Measurements from ENCODE around the gene CEP350. TPM values are rescaled to one million over a fixed set of nuclear protein-coding genes. Genes with fewer than 3 reads are reported as not detected.

CEP350 gene
- total RNA-seq, 1 experiment from 2014 or later: 42.3 TPM

GRCh38 chr1:180057883-180058396 is 103.3 kb downstream of the CEP350 start:
- BruUV-seq (replicated peaks): no TSS peak
- no peak for TF ChIP-seq CTCF (IDR thresholded peaks at IDR 0.05; ENCODE audit: unreplicated experiment)
- CTCF ChIA-PET: interaction anchor here (0.7 kb wide), 1 partner anchor 91 kb away, joined by 3 read pairs; no protein-coding TSS in a partner anchor
- Mint-ChIP-seq H3K4me3 (ENCODE audit: low read depth, unreplicated experiment) (no peak overlapping the region), H3K27ac (ENCODE audit: unreplicated experiment) (no peak overlapping the region), H3K4me1 (ENCODE audit: low read depth, unreplicated experiment) (no peaks in the 10 kb centered on the region), H3K9me3 (ENCODE audit: low read depth, unreplicated experiment) (no peaks in the 10 kb centered on the region), H3K36me3 (ENCODE audit: insufficient read depth, unreplicated experiment) (peaks cover 4% of the 10 kb centered on the region), H3K27me3 (ENCODE audit: unreplicated experiment) (no peaks in the 10 kb centered on the region)
- no peak for DNase-seq
- intact Hi-C loops (cut with micrococcal nuclease; ENCODE audit: unreplicated experiment): no loop called here

- BruUV-seq (replicated peaks): no TSS peak
- CTCF ChIA-PET: no interaction called here
- H3K4me3 Mint-ChIP-seq (ENCODE audit: low read depth, unreplicated experiment): no peak overlapping the region
- no peak for DNase-seq
- intact Hi-C loops (cut with micrococcal nuclease; ENCODE audit: unreplicated experiment): loop anchor here (10.0 kb wide), 1 partner anchor 114 kb away; no protein-coding TSS in a partner anchor
- H3K36me3 Mint-ChIP-seq (ENCODE audit: insufficient read depth, unreplicated experiment): peaks cover 6% of the 10 kb centered on the region
- H3K9me3 Mint-ChIP-seq (ENCODE audit: low read depth, unreplicated experiment): no peaks in the 10 kb centered on the region
- no peak for TF ChIP-seq CTCF (IDR thresholded peaks at IDR 0.05; ENCODE audit: unreplicated experiment)
- H3K4me1 Mint-ChIP-seq (ENCODE audit: low read depth, unreplicated experiment): no peaks in the 10 kb centered on the region
- no peaks in the 10 kb centered on the region for H3K27me3 Mint-ChIP-seq (ENCODE audit: unreplicated experiment)
- H3K27ac Mint-ChIP-seq (ENCODE audit: unreplicated experiment): no peak overlapping the region
Measured at GRCh38 chr1:180061019-180061418, 106.4 kb downstream of the CEP350 start.

- Mint-ChIP-seq H3K27ac (ENCODE audit: unreplicated experiment) (no peak overlapping the region), H3K36me3 (ENCODE audit: insufficient read depth, unreplicated experiment) (peaks cover 6% of the 10 kb centered on the region), H3K4me1 (ENCODE audit: low read depth, unreplicated experiment) (no peaks in the 10 kb centered on the region), H3K27me3 (ENCODE audit: unreplicated experiment) (no peaks in the 10 kb centered on the region), H3K9me3 (ENCODE audit: low read depth, unreplicated experiment) (no peaks in the 10 kb centered on the region), H3K4me3 (ENCODE audit: low read depth, unreplicated experiment) (no peak overlapping the region)
- BruUV-seq (replicated peaks): no TSS peak
- DNase-seq: no peak
- CTCF ChIA-PET: no interaction called here
- no peak for TF ChIP-seq CTCF (IDR thresholded peaks at IDR 0.05; ENCODE audit: unreplicated experiment)
- intact Hi-C loops (cut with micrococcal nuclease; ENCODE audit: unreplicated experiment): loop anchor here (10.0 kb wide), 1 partner anchor 112 kb away; no protein-coding TSS in a partner anchor
Measured at GRCh38 chr1:180062452-180062971, 107.9 kb downstream of the CEP350 start.

GRCh38 chr1:180065408-180065807 is 110.8 kb downstream of the CEP350 start:
- no TSS peak for BruUV-seq (replicated peaks)

More at GRCh38 chr1:180065408-180065807, 110.8 kb downstream of the CEP350 start:
- Mint-ChIP-seq H3K27me3 (ENCODE audit: unreplicated experiment) (no peaks in the 10 kb centered on the region), H3K9me3 (ENCODE audit: low read depth, unreplicated experiment) (no peaks in the 10 kb centered on the region), H3K4me1 (ENCODE audit: low read depth, unreplicated experiment) (no peaks in the 10 kb centered on the region), H3K4me3 (ENCODE audit: low read depth, unreplicated experiment) (no peak overlapping the region), H3K27ac (ENCODE audit: unreplicated experiment) (no peak overlapping the region), H3K36me3 (ENCODE audit: insufficient read depth, unreplicated experiment) (peaks cover 6% of the 10 kb centered on the region)
- no peak for TF ChIP-seq CTCF (IDR thresholded peaks at IDR 0.05; ENCODE audit: unreplicated experiment)
- no peak for DNase-seq
- intact Hi-C loops (cut with micrococcal nuclease; ENCODE audit: unreplicated experiment): loop anchor here (10.0 kb wide), 1 partner anchor 109 kb away; no protein-coding TSS in a partner anchor
- CTCF ChIA-PET: no interaction called here

All from Calu3 (cell line).